T1000 (cell line): ENCODE data around the gene LRP11.
"Not testable (repeated sequence)": the region's sequence is repeated elsewhere in the genome, so short reads cannot be mapped to it uniquely, and the experiment has no call there.

Experiments
- DNase-seq: peaks from one replicate; lab custom pipeline; 2025; ENCODE audit warnings: mixed read lengths; lab: John Stamatoyannopoulos, UW

LRP11 gene

DNA sequence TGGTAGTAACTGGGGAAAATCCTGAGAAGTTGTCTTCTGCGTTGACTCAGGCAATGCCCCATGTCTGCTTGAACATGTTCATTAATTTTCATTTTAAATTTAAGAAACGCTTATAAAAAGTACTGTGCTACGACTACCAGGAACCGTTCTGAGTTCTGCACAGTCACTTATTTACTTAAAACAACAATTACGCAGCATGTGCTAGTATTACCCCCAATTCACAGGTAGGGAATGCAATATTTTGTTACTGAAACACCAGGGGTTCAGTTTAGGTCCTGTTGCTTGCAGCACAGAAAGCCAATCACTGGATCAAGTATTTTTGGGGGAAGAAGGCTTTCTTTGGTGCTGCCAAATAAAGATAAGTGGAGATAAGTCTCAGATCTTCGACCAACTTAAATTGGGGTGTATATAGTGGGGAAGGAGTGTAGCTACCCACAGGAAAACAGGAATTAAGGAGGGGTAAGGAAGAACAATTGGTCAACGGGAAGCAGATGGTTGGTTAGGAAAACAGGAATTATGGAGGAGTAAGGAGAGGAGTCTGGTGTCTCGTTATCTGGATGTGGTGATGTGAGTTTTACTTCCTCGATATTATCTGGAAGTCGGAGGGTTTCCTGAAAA is 5.2 kb upstream of the LRP11 start:
- DNase-seq: no peak

DNA sequence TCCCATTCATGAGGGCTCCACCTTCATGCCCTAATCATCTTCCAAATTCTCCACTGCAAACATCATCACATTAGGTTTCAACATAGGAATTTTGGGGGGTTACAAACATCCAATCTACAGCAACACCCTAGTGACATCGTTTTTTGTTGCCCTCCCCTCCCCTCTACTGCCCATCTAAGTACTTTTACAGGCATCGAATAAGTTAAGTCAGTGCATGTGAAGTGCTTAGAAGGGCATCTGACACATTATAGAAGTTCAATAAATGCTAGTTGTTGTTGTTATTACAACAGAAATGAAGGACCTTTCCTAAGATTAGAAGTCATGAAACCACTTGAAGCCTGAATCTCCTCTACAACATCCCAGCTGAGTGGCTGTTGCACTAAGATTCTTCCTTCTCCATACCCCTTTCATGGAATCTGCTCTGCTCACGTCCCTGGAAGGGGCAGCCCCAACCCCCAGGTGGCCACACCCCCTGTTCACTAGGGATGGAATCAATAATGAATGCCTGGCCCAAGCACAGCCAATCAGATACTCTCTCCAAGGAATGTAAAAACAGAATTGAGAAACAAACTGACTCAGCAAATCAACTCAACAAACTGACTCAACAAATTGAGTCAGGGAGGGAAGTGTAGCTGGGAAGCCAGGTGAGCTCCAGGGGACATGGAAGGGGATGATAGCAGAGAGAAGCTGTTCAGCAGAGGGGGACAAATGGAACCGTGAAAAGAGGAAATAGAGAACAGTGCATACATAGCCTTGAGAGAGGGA is 3.9 kb upstream of the LRP11 start:
- DNase-seq: no peak

DNA sequence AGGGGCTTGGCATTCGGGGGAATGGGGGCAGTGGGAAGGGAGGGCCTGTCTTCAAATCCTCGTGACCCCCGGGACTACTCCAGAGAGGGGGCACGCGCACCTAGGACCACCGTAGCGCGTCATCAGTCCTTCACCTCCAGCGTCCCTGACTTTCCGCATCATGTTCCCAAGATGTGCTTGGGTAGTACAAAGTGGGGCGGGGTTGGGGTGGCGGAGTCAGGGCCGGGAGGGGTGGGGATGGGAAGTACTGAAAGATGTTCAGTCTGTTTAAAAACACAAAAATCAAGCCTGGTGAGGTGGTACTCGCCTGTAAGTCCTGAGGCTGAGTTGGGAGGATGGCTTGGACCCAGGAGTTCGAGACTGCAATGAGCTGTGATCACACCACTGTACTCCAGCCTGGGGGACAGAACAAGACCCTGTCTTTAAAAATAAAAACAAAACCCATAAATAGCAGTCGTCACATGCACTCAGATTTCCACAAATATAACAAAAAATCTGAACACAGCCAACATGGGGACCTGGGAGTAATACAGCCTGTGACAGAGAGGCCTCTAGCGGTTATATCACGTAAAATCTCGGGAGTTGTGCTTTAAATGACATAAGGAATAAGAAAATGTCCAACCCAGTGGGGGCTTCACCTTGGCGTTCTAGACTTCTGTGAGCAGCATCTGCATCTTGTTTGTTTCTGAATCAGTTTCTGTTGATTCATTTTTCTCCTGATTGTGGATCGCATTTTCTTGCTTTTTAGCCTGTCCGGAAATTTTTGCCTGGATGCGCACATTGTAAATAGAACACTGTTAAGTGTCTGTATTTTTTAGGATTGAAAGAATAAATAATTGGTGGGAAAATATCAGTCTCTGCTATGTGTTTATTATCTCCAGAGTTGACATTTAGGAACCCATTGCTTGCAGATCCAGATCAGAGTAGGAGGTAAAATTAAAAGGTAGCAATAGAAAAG is 698 bp upstream of the LRP11 start:
- DNase-seq: no peak

DNA sequence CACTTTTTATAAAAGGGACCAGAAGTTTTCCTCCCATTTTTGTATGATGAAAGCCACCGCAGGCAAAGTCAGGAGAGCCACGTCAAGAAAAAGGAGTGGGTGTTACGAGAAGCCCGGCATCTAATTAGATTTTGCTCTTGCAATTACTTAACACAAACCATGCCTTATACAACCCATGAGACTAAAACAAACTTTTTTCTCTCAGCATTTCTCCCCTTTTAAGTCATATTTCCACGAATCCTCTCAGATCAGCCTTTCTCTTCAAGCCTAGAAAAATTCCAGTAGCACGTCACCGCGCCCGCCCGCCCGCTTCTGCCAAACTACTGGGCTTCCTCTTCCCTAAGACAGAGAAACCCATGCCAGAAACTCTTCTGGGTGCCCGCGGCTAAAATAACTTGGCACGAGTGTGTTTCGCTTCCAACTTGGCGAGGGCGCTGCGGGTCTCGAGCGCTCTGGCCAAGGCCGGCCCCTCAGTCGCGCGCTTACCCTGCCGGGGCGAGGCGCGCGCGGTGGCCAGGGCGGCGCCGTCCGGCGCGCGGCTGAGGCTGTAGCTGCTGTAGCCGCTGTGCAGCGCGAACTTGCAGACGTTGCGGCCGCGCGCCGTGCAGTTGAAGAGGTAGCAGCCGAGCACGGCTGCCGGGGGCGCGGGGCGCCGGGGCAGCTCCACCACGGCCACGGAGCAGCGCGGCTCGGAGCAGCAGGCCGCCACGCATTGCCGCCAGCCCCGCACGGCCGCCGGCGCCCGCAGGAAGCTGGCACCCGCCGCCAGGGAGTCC is 1.0 kb downstream of the LRP11 start:
- peak; percentile 57 for DNase-seq

DNA sequence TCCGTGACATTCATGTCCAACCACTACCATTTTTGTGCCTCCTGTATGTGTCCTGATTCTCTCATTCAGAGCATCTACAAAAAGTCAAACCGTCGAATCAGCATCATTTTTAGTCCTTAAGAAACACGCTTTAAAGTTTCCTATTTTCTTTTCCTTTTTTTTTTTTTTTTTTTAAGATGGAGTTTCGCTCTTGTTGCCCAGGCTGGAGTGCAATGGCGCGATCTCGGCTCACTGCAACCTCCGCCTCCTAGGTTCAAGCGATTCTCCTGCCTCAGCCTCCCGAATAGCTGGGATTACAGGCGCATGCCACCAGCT is 1.8 kb downstream of the LRP11 start:
- DNase-seq: not testable (repeated sequence)

DNA sequence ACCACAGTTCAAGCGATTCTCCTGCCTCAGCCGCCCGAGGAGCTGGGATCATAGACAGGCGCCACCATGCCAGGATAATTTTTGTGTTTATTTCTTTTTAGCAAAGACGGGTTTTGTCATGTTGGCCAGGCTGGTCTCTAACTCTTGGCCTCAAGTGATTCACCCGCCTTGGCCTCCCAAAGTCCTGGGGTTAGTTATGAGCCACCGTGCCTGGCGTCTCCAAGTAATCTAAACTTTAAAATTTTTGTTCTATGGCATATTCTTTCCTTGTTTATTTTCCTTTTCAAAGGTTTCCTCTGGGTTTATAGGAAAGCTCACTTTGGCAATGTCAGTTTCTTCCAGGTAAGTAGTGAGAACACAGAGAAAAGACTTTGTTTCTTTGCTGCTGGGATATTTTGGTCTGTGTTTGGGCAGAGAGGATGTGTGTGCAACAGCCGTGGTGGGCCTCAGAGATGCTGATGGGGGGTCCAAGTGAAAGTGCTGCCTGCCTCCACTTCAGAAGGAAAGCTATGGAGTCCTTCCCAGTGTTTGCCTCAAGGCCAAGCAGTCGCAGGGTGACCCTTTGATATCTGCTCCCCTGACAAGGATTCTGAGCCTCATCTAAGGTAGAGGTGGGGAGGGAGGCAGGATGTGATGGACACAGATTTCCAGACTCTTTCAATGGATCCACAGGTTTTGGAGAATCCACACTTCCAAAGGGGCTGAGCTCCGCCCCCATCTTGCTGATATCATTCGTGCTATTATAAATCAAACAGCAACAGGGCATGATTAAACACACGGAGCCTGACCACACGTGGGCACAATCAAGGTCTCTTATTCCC is 2.3 kb downstream of the LRP11 start:
- DNase-seq: no peak

DNA sequence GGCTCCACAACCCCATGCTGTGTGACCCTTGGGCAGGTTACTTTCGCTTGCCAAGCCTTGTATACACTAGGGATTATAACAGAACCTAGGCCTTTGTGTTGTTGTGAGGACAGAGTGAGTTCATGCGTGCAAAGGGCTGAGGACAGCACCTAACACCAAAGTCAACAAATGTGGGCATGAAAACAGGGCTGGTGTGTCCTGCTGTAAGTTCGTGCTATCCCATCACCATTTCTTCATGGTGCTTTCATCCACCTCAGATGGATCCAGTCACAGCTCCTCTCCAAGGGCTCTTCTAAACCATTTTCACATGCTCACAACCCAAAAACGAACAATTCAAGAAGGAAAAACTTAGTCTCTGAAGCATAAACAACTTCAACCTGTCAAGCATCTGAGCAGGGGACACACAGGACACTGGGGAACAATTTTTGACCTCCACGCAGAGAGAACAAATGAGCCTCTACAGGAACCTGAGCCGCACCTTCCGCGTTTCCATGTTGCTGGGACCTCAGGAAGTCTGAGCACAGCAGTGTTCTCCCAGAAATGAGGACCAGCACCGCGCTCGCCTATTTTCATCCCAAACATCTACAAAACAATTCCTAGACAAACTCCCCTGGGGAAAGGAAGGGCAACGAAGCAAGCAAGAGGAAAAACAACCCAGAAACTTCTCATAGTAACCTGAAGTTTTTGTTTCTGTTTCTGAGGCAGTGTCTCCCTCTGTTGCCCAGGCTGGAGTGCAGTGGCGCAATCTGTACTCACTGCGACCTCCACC is 3.1 kb downstream of the LRP11 start:
- no peak for DNase-seq

DNA sequence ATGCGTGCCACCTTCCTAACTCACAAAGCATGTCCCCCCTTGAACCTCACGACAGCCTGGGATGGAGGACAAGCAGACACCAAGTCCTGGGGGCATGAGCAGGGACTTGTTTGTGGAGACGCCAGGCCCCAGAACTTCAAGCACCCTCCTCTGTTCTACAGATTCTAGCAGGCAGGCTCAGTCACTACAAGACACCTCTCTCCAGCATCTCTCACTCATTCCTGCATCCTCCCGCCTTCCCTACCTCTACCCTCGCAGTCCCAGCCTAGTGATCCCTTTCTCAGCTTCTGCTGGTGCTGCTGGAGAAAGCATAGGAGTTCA is 3.7 kb downstream of the LRP11 start:
- DNase-seq: no peak

DNA sequence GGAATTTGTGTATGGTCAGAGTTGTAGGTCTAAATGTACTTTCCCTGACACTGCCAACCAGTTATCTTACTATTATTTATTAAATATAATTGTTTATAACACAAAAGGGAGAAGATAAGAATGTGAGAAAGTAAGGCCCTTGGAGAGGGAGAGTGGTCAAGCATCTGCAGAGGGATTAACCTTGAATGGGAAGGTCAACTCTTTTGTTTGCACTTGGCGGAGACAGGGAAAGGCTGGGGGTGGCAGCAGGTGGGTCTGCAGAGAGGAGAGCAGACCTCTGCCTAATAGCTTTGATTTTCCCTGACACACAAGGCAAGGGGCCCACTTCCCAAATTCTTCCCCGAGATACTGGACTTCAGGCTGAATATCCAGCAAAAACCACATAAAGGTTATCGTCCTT is 4.2 kb downstream of the LRP11 start:
- no peak for DNase-seq

DNA sequence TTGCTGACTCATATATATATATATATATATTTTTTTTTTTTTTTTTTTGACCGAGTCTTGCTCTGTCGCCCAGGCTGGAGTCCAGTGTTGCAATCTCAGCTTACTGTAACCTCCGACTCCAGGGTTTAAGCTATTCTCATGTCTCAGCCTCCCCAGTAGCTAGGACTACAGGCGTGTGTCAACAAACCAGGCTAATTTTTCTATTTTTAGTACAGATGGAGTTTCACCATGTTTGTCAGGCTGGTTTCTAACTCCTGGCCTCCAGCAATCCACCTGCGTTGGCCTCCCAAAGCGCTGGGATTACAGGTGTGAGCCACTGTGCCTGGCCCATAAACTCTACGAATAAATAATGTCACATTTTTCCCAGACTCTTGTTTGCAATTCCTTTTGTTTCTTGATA is 4.8 kb downstream of the LRP11 start:
- DNase-seq: peak; percentile 22

DNA sequence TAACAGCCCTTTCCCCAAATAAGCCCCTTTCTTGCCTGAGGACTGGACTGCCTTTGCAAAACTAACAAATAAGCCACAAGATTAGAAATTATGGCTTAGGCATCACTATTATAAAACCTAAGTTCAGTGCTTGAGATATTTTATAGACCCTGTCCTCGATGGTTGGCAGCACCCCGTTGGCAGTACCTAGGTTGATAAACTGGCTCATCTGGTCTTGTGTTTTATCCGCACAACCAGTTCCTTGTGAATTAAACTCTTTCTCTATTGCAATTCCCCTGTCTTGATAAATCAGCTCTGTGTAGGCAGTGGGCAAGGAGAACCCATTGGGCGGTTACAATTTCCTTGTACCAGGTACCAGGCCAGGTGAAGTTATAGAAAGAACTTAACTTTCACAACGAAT is 6.6 kb downstream of the LRP11 start:
- DNase-seq: no peak

DNA sequence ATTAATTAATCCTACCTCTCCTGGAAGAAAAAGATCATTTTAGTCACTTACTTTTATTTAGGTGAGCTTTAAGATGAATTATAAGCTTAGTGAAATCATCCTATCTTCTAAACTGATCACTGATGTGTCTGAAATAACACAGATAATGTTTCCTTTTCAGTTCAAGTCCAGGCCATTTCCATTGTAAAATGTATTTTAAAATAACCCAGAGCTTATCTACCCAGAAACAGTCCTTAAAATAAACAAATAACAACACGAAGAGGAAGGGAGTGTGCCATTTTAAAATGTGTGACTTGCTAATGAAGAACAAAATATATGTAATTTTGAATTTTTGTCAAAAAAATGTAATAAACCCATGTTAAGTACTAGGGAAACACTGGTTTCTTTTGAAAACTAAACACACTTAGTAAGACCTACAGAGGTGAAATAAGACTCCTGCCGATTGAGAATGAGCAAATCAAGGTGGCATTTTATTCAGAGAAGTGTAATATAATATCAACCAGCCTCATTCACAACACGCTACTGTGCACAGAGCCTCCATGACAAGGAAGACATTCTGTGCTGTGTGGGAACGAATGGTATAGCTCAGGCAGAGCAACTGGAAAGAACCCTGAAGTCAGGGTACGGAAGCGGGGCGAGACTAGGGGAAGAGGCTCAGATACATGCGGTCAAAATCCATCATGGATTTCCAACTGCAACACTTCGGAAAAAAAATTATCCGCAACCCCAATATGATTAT is 7.7 kb downstream of the LRP11 start:
- no peak for DNase-seq

DNA sequence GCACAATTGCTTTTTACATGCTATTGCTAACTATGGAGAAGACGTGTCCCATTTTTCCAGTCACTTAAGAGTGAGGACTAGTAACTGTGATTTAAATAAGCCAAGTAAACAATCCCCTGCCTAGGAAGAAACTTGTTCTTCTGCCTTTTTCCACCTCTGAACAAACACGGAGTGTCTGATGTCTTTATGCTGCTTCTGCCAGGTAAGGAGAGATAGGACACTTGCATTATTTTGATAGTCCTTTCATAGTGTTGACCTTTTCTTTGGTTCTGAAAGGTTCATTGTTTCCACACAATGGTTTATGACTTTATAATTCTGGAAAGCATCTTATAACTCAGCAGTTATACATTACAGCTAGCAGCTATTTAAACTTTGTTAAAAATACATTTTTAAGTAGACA is 8.4 kb downstream of the LRP11 start:
- no peak for DNase-seq

DNA sequence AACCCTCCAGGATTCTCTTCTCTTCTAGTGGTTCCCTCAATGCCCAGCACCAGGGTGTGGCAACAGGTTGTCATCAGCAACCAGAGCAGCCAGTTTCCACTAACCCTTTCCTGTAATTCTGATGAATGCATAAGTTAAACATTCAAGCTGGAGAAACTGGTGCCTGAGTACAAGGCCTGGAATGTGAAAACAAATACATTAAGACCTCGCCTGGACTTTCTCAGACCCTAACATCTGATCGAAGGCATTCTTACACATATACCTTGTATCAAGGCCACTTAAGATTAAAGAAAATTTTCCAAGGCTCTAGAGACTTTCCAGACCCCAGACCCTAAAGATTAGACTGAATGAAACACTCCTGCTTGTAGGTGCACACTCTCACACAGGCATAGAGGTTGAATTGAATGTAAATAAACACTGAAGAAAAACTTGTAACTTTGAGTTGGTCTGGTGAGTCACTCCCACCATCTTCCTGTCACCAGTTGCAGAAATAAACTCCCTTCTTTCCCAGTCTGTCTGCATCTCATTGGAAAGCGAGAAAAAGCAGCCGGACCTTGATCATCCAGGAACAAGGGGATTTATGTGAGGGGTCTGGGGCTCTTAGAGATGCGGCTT is 9.0 kb downstream of the LRP11 start:
- DNase-seq: no peak

DNA sequence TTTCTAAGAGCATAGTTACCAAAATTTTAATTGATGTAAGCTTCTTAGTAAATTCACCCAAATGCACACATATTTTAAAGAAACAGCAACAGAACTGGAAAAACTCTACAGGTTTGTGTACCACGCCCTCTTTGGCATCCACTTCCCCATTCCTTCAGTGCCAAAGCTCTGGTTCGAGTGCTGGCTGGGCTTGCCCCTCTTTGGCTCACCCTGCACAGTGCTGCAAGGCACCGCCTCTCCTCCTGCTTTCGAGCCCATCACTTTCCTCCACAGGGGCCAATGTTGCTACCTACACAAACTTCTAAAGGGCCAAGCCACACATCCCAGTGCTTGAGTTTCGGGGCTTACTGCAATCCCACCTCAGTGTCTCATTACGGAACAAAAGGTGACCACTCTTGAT is 9.6 kb downstream of the LRP11 start:
- DNase-seq: no peak

DNA sequence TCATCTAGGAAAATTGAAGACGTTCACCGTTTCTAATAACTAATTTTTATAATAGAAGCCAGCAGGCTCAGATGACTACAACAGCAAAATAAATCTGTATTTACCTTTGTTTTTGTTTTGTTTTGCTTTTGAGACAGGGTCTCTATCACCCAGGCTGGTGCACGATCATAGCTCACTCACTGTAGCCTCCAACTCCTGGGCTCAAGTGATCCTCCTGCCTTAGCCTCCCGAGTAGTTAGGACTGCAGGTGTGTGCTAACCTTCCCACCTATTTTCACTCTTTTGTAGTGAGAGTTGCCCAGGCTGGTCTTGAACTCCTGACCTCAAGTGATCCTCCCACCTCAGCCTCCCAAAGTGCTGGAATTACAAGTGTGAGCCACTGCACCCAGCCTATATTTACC is 10.1 kb downstream of the LRP11 start:
- DNase-seq: not testable (repeated sequence)

DNA sequence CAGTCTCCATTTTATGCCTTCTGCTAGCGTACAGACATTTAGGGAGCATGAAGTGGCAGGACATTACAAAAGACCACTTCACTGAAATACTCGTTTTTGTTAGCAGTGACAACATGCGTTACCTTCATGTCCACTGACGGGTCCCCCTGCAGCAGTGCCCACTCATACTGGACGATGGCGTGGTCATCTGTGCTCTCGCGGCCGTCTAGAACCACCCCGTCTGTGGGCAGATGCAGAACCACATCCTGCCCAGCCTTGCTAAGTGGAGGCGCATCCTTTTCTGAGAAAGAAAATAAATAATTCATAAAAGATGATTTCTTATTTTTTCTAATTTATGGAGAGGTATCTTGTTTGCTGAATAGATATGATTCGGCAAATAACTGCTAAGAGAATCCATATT is 11.3 kb downstream of the LRP11 start:
- DNase-seq: no peak

DNA sequence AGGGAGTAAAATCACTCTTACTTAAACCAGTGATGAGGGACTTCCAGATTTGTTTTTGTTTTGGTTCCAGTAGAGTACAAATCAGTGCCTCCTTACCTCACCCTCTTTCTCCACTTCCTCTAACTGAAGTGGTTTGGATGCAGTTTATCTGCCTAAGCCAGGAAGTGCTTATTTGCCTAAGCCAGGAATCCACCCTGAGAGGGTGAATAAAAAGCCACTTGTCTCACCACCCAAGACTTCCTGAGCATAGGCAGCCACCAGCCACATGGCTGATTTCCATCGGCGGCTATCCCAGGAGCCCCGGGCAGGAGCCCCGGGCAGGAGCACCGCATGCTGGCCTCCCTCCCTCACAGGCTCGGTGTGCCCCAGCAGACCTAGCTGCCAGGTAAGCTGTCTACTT is 12.0 kb downstream of the LRP11 start:
- DNase-seq: no peak

DNA sequence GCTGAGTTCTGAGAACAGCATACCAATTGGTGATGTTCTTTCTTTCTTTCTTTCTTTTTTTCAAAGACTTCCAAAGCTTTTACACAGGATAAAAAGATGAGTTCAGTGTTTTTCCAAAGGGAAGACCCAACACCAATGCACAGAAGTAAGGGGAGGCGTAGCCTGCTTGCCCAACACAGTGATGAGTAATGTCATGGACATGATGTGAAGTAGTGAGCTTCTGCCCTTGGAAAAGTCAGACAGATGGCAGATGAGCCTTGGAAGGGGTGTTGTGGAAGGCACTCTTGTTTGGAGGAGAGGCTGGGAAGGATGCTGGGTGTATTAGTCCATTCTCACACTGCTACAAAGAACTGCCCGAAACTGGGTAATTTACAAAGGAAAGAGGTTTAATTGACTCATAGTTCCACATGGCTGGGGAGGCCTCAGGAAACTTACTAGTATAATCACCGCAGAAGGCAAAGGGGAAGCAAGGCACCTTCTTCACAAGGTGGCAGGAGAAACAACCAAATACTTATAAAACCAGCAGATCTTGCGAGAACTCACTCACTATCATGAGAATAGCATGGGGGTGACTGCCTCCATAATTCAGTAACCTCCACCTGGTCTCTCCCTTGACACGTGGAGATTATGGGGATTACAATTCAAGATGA is 12.6 kb downstream of the LRP11 start:
- no peak for DNase-seq
